DMS 273 (cell line): ENCODE data around the gene SHISAL2A.

ENCODE experiments used
- DNase-seq: peaks from one replicate; lab custom pipeline; 2025; ENCODE audit not compliant: unreplicated experiment; lab: John Stamatoyannopoulos, UW

SHISAL2A gene

GRCh38 chr1:52632732-52633290, at the start of gene SHISAL2A:
Gene SHISAL2A, plus strand, starts transcription at chr1:52633168. Its CDS starts 326 bp downstream, at chr1:52633494.
- DNase-seq: peak; percentile 77

- DNase-seq: no peak
Observed at GRCh38 chr1:52585474-52585873, 47.5 kb upstream of the SHISAL2A start.

GRCh38 chr1:52588027-52588426, 44.9 kb upstream of the SHISAL2A start:
- DNase-seq: no peak

GRCh38 chr1:52588535-52588934, 44.4 kb upstream of the SHISAL2A start:
- DNase-seq: no peak

- DNase-seq: peak; percentile 8
Observed at GRCh38 chr1:52590266-52590665, 42.7 kb upstream of the SHISAL2A start.

- DNase-seq: no peak
Observed at GRCh38 chr1:52592637-52593323, 40.2 kb upstream of the SHISAL2A start.

- DNase-seq: no peak
Observed at GRCh38 chr1:52593495-52593894, 39.5 kb upstream of the SHISAL2A start.

GRCh38 chr1:52595061-52595460, 37.9 kb upstream of the SHISAL2A start:
- DNase-seq: no peak

- DNase-seq: no peak
Observed at GRCh38 chr1:52597912-52598311, 35.1 kb upstream of the SHISAL2A start.

- no peak for DNase-seq
Observed at GRCh38 chr1:52598729-52599128, 34.2 kb upstream of the SHISAL2A start.

GRCh38 chr1:52599236-52599635, 33.7 kb upstream of the SHISAL2A start:
- DNase-seq: no peak

- DNase-seq: no peak
Observed at GRCh38 chr1:52600533-52601179, 32.3 kb upstream of the SHISAL2A start.

- no peak for DNase-seq
Observed at GRCh38 chr1:52601519-52601918, 31.4 kb upstream of the SHISAL2A start.

GRCh38 chr1:52601991-52602855, 30.7 kb upstream of the SHISAL2A start, which contains the start of gene GPX7:
Gene GPX7, plus strand, starts transcription at chr1:52602371. Its CDS starts 39 bp downstream, at chr1:52602410.
- peak; percentile 62 for DNase-seq

GRCh38 chr1:52602856-52603600, 29.9 kb upstream of the SHISAL2A start:
- peak; percentile 44 for DNase-seq

- DNase-seq: peak; percentile 14
Observed at GRCh38 chr1:52603630-52604029, 29.3 kb upstream of the SHISAL2A start.

GRCh38 chr1:52604063-52604770, 28.8 kb upstream of the SHISAL2A start:
- DNase-seq: no peak

GRCh38 chr1:52613636-52614373, 19.2 kb upstream of the SHISAL2A start:
- DNase-seq: no peak

GRCh38 chr1:52614671-52615070, 18.3 kb upstream of the SHISAL2A start:
- DNase-seq: no peak
